Activated naive CD4-positive, alpha-beta T cell treated with anti-CD3 and anti-CD28 coated beads for 36 hours (primary cell): ENCODE data around the gene WDR11. TPM values are rescaled to one million over a fixed set of nuclear protein-coding genes. Genes with fewer than 3 reads are reported as not detected.

Experiments used
- CTCF ChIA-PET: fragments of 350-600 bp; sonication (Branson Sonifier 250); formaldehyde crosslinking; loops from one replicate; lab custom pipeline; 2021; ENCODE audit warnings: antibody characterized with exemption; lab: Charles Lee
- DNase-seq: peaks from one replicate; pipeline ENCODE4 v3.0.0-alpha.2; 2020
- H3K27ac Mint-ChIP-seq: one replicate; pipeline ENCODE4 v1.8.0; 2021; ENCODE audit warnings: mild to moderate bottlenecking, mixed read lengths
- H3K27me3 Mint-ChIP-seq: one replicate; pipeline ENCODE4 v1.8.0; 2021; ENCODE audit warnings: low read depth, mixed read lengths
- H3K36me3 Mint-ChIP-seq: one replicate; pipeline ENCODE4 v1.8.0; 2021; ENCODE audit warnings: low read depth, mixed read lengths
- H3K4me1 Mint-ChIP-seq: one replicate; pipeline ENCODE4 v1.8.0; 2021; ENCODE audit warnings: low read depth, mixed read lengths
- H3K4me3 Mint-ChIP-seq: one replicate; pipeline ENCODE4 v1.8.0; 2021; ENCODE audit warnings: mild to moderate bottlenecking, moderate library complexity, mixed read lengths
- H3K9me3 Mint-ChIP-seq: one replicate; pipeline ENCODE4 v1.8.0; 2021; ENCODE audit warnings: mixed read lengths
- intact Hi-C: fragments of 100-400 bp; cut with micrococcal nuclease; formaldehyde crosslinking; loops from one replicate; pipeline ENCODE4 v1.15.1; 2023
- total RNA-seq, 2 experiments: library from RNA; stranded (reverse); gene quantifications; one replicate each; pipeline ENCODE4 v1.2.3, GENCODE V29; 2021

The WDR11 gene
- total RNA-seq, 2 experiments from 2014 or later, result 32.4 to 33.6 TPM

DNA sequence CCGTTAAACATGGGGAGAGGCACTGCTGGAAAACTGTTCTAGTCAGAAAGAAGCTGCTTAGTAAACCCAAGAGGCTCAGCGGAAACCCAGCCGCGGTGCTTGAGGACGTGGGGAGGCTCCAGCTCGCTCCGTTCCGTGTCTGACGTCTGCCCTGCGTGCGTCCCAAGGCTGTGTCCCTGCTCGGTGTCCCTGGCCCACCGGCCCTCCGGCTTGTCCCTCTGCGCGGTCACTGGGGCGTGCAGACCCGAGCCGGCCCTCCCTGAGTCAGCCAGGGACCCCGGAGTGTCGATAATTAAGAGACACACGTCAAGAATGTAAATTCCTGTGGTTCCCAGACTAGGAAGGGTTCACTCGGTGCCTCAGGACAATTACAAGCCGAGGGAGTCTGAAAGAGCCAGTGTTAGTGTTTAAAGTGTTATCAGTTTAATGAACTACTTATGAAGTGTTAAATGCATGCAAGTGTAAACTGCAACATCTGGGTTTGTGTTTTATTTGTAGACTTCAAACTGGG is 98.9 kb downstream of the WDR11 start:
- Mint-ChIP-seq H3K9me3 (peaks cover 6% of the 10 kb centered on the region), H3K36me3 (peaks cover 2% of the 10 kb centered on the region), H3K27me3 (peaks cover 48% of the 10 kb centered on the region), H3K4me3 (no peak overlapping the region), H3K4me1 (peaks cover 7% of the 10 kb centered on the region), H3K27ac (no peak overlapping the region)
- CTCF ChIA-PET, result interaction anchor here (0.6 to 1.5 kb wide), 2 partner anchors 13 to 784 kb away, joined by 5 read pairs; no protein-coding TSS in a partner anchor
- intact Hi-C loops, result no loop called here
- DNase-seq, result no peak

DNA sequence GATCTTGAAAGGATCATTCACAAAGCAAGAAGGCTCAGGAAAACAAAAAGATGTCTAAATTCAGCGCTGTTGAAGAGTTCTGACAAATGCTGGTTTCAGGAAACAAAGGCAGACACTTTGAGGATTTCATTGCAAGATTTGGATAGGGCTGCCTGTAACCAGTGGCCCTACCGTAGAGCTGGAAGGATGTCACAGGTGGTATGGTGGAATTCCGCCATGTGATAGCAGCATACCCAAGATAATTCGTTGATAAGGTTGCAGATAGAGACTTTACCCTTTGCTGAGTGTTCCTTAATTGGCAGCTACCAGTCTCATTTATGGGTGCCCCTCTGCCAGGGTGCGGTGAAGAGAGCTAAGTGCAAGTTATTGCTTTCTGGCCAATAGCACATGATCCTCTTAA is 100.1 kb downstream of the WDR11 start:
- Mint-ChIP-seq H3K27ac (no peak overlapping the region), H3K27me3 (peaks cover 51% of the 10 kb centered on the region)
- CTCF ChIA-PET, result interaction anchor here (0.5 to 0.7 kb wide), 2 partner anchors 12 to 13 kb away, joined by 3 read pairs; no protein-coding TSS in a partner anchor

GRCh38 chr10:120953897-120954296 is 102.7 kb downstream of the WDR11 start:
- intact Hi-C loops, result no loop called here
- CTCF ChIA-PET, result interaction anchor here (1.7 kb wide), 1 partner anchor 11 kb away, joined by 3 read pairs; no protein-coding TSS in a partner anchor

More for the DNA sequence above, 100.1 kb downstream of the WDR11 start:
- Mint-ChIP-seq H3K4me3 (no peak overlapping the region), H3K36me3 (peaks cover 2% of the 10 kb centered on the region), H3K9me3 (peaks cover 6% of the 10 kb centered on the region), H3K4me1 (peaks cover 7% of the 10 kb centered on the region)
- intact Hi-C loops, result no loop called here
- DNase-seq, result no peak

More at GRCh38 chr10:120953897-120954296, 102.7 kb downstream of the WDR11 start:
- DNase-seq, result no peak
- Mint-ChIP-seq H3K9me3 (peaks cover 6% of the 10 kb centered on the region), H3K27ac (no peak overlapping the region), H3K4me1 (peaks cover 7% of the 10 kb centered on the region), H3K36me3 (no peaks in the 10 kb centered on the region), H3K4me3 (no peak overlapping the region), H3K27me3 (peaks cover 37% of the 10 kb centered on the region)
